SK-N-SH treated with all-trans-retinoic acid at 6 μM for 48 hours (cell line): ENCODE data around the gene NCBP3.

Experiments
- ATAC-seq: fragments of 200-7000 bp; cut with Tn5 transposase; 3 replicates; pipeline ENCODE4 v1.9.1; 2020; ENCODE audit warnings: mild to moderate bottlenecking, moderate library complexity
- ARNTL ChIP-seq: fragments of 450-650 bp; formaldehyde crosslinking; IDR thresholded peaks from 2 replicates; pipeline ENCODE4 v1.5.0; 2020; ENCODE audit warnings: low read depth, mild to moderate bottlenecking, moderate library complexity, borderline replicate concordance
- BACH2 ChIP-seq: fragments of 250-450 bp; sonication (Bioruptor Pico); IDR thresholded peaks from 2 replicates; pipeline ENCODE4 v1.9.0; 2021; ENCODE audit warnings: mild to moderate bottlenecking, borderline replicate concordance
- CREB5 ChIP-seq: fragments of 250-450 bp; sonication (Bioruptor Pico); IDR thresholded peaks from 2 replicates; pipeline ENCODE4 v1.5.1; 2020; ENCODE audit warnings: low read depth, mild to moderate bottlenecking, moderate library complexity
- CSDC2 ChIP-seq: fragments of 250-450 bp; sonication (Bioruptor Pico); IDR thresholded peaks from 2 replicates; pipeline ENCODE4 v1.5.0; 2020; ENCODE audit warnings: mild to moderate bottlenecking, moderate library complexity
- CSRNP3 ChIP-seq: fragments of 250-450 bp; sonication (Bioruptor Pico); IDR thresholded peaks from 2 replicates; pipeline ENCODE4 v1.5.1; 2021; ENCODE audit warnings: mild to moderate bottlenecking, moderate library complexity
- ESRRG ChIP-seq: fragments of 250-450 bp; sonication (Bioruptor Pico); IDR thresholded peaks from 2 replicates; pipeline ENCODE4 v1.6.1; 2021; ENCODE audit warnings: mild to moderate bottlenecking
- GLIS3 ChIP-seq: fragments of 250-450 bp; sonication (Bioruptor Pico); IDR thresholded peaks from 2 replicates; pipeline ENCODE4 v1.5.0; 2020; ENCODE audit warnings: mild to moderate bottlenecking, moderate library complexity
- ISL1 ChIP-seq: fragments of 250-450 bp; sonication (Bioruptor Pico); IDR thresholded peaks from 2 replicates; pipeline ENCODE4 v2.1.2; 2022; ENCODE audit warnings: mild to moderate bottlenecking, moderate library complexity
- OSR1 ChIP-seq: fragments of 250-450 bp; sonication (Bioruptor Pico); IDR thresholded peaks from 2 replicates; pipeline ENCODE4 v1.8.0; 2022; ENCODE audit warnings: moderate library complexity, mild to moderate bottlenecking, inconsistent platforms
- POU6F1 ChIP-seq: fragments of 250-450 bp; sonication (Bioruptor Pico); IDR thresholded peaks from 2 replicates; pipeline ENCODE4 v1.8.0; 2021; ENCODE audit warnings: low read depth, mild to moderate bottlenecking, moderate library complexity, borderline replicate concordance
- PPARA ChIP-seq: fragments of 250-450 bp; sonication (Bioruptor Pico); IDR thresholded peaks from 2 replicates; pipeline ENCODE4 v1.5.0; 2020; ENCODE audit warnings: mild to moderate bottlenecking, borderline replicate concordance
- RARB ChIP-seq: fragments of 250-450 bp; sonication (Bioruptor Pico); IDR thresholded peaks from 2 replicates; pipeline ENCODE4 v1.8.0; 2021; ENCODE audit warnings: mild to moderate bottlenecking, moderate library complexity
- TCF4 ChIP-seq: fragments of 250-450 bp; sonication (Bioruptor Pico); IDR thresholded peaks from 2 replicates; pipeline ENCODE4 v1.8.0; 2021; ENCODE audit warnings: mild to moderate bottlenecking, moderate library complexity, borderline replicate concordance
- ZC3H10 ChIP-seq: fragments of 250-450 bp; sonication (Bioruptor Pico); IDR thresholded peaks from 2 replicates; pipeline ENCODE4 v1.5.1; 2021; ENCODE audit warnings: mild to moderate bottlenecking, moderate library complexity
- ZFP3 ChIP-seq: fragments of 250-450 bp; sonication (Bioruptor Pico); IDR thresholded peaks from 2 replicates; pipeline ENCODE4 v1.5.0; 2020; ENCODE audit warnings: mild to moderate bottlenecking, moderate library complexity
- ZFP30 ChIP-seq: fragments of 450-650 bp; formaldehyde crosslinking; IDR thresholded peaks from 2 replicates; pipeline ENCODE4 v1.5.0; 2022; ENCODE audit warnings: mild to moderate bottlenecking, moderate library complexity
- ZNF565 ChIP-seq: fragments of 450-650 bp; formaldehyde crosslinking; conservative IDR thresholded peaks from 2 replicates; pipeline ENCODE4 v1.5.0; 2020; ENCODE audit warnings: low read depth, mild to moderate bottlenecking, moderate library complexity
- ZNF70 ChIP-seq: fragments of 450-650 bp; formaldehyde crosslinking; IDR thresholded peaks from 2 replicates; pipeline ENCODE4 v1.5.0; 2020; ENCODE audit warnings: mild to moderate bottlenecking, moderate library complexity
- ZNF8 ChIP-seq: fragments of 450-650 bp; formaldehyde crosslinking; IDR thresholded peaks from 2 replicates; pipeline ENCODE4 v1.5.0; 2020; ENCODE audit warnings: mild to moderate bottlenecking, moderate library complexity
- TF ChIP-seq, protein P1 (sequence below): fragments of 250-450 bp; sonication (Bioruptor Pico); IDR thresholded peaks from 2 replicates; pipeline ENCODE4 v1.5.0; 2020; ENCODE audit warnings: mild to moderate bottlenecking, moderate library complexity
- TF ChIP-seq, protein P2 (sequence below): fragments of 250-450 bp; sonication (Bioruptor Pico); IDR thresholded peaks from 2 replicates; pipeline ENCODE4 v1.8.0; 2020; ENCODE audit warnings: mild to moderate bottlenecking, moderate library complexity, borderline replicate concordance

Gene NCBP3

DNA sequence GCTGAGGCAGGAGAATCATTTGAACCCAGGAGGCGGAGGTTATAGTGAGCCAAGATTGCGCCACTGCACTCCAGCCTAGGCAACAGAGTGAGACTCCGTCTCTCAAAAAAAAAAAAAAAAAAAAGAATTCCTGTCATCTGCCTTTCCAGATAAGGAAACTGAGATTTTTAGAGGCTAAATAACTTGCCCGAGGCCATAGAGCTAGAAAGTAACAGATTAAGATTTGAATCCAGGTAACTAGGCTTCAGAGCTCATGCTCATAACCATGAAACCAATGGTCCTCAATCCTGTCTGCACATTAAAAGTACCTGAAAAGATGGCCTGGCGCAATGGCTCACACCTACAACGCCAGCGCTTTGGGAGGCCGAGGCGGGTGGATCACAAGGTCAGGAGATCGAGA is 9.5 kb downstream of the NCBP3 start:
- ATAC-seq = no peak
- TF ChIP-seq CSDC2 (CRISPR knock-in tag) (no peak), BACH2 (no peak), CSRNP3 (CRISPR knock-in tag) (no peak), ZNF565 (CRISPR knock-in tag) (no peak), POU6F1 (CRISPR knock-in tag) (no peak), ZNF8 (CRISPR knock-in tag) (no peak), CREB5 (no peak), ZFP30 (CRISPR knock-in tag) (no peak), RARB (CRISPR knock-in tag) (no peak), ARNTL (CRISPR knock-in tag) (no peak), ZFP3 (CRISPR knock-in tag) (no peak), ZNF70 (CRISPR knock-in tag) (no peak), GLIS3 (no peak), ESRRG (CRISPR knock-in tag) (no peak), ZC3H10 (CRISPR knock-in tag) (no peak), OSR1 (CRISPR knock-in tag) (no peak), PPARA (no peak), ISL1 (CRISPR knock-in tag) (no peak)
- TF ChIP-seq, protein P1, sequence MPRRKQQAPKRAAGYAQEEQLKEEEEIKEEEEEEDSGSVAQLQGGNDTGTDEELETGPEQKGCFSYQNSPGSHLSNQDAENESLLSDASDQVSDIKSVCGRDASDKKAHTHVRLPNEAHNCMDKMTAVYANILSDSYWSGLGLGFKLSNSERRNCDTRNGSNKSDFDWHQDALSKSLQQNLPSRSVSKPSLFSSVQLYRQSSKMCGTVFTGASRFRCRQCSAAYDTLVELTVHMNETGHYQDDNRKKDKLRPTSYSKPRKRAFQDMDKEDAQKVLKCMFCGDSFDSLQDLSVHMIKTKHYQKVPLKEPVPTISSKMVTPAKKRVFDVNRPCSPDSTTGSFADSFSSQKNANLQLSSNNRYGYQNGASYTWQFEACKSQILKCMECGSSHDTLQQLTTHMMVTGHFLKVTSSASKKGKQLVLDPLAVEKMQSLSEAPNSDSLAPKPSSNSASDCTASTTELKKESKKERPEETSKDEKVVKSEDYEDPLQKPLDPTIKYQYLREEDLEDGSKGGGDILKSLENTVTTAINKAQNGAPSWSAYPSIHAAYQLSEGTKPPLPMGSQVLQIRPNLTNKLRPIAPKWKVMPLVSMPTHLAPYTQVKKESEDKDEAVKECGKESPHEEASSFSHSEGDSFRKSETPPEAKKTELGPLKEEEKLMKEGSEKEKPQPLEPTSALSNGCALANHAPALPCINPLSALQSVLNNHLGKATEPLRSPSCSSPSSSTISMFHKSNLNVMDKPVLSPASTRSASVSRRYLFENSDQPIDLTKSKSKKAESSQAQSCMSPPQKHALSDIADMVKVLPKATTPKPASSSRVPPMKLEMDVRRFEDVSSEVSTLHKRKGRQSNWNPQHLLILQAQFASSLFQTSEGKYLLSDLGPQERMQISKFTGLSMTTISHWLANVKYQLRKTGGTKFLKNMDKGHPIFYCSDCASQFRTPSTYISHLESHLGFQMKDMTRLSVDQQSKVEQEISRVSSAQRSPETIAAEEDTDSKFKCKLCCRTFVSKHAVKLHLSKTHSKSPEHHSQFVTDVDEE (CRISPR knock-in tag) = no peak

- no peak for ATAC-seq
- TF ChIP-seq OSR1 (CRISPR knock-in tag) = no peak
- TF ChIP-seq ISL1 (CRISPR knock-in tag) = no peak
- TF ChIP-seq ZFP30 (CRISPR knock-in tag) = no peak
- TF ChIP-seq, protein P2, sequence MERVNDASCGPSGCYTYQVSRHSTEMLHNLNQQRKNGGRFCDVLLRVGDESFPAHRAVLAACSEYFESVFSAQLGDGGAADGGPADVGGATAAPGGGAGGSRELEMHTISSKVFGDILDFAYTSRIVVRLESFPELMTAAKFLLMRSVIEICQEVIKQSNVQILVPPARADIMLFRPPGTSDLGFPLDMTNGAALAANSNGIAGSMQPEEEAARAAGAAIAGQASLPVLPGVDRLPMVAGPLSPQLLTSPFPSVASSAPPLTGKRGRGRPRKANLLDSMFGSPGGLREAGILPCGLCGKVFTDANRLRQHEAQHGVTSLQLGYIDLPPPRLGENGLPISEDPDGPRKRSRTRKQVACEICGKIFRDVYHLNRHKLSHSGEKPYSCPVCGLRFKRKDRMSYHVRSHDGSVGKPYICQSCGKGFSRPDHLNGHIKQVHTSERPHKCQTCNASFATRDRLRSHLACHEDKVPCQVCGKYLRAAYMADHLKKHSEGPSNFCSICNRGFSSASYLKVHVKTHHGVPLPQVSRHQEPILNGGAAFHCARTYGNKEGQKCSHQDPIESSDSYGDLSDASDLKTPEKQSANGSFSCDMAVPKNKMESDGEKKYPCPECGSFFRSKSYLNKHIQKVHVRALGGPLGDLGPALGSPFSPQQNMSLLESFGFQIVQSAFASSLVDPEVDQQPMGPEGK (CRISPR knock-in tag) = no peak
- no peak for TF ChIP-seq ZNF565 (CRISPR knock-in tag)
- TF ChIP-seq RARB (CRISPR knock-in tag) = no peak
- no peak for TF ChIP-seq ZNF70 (CRISPR knock-in tag)
- TF ChIP-seq TCF4 = no peak
Observed at GRCh38 chr17:3835410-3836229, 10.4 kb downstream of the NCBP3 start.

GRCh38 chr17:3834811-3835210 is 11.2 kb downstream of the NCBP3 start:
- no peak for ATAC-seq
- no peak for TF ChIP-seq ESRRG (CRISPR knock-in tag)
- no peak for TF ChIP-seq ZFP30 (CRISPR knock-in tag)
- TF ChIP-seq, protein P2 (CRISPR knock-in tag) = no peak
- TF ChIP-seq OSR1 (CRISPR knock-in tag) = no peak
